ENCODE measurements around the gene PRR33. TPM values are rescaled to one million over a fixed set of nuclear protein-coding genes. Genes with fewer than 3 reads are reported as not detected.
A peak's percentile ranks its signal among the peaks of the same experiment; 100 is the strongest.

PRR33 gene
- total and polyA plus RNA-seq, 9 of the 15 experiments (the other 6 are each of a cell fraction or from before 2014, with no cell fraction given), result not detected

- TF ChIP-seq ZBTB34 (CRISPR knock-in tag; IDR thresholded peaks at IDR 0.05) (no peak), MTF1 (CRISPR knock-in tag; IDR thresholded peaks at IDR 0.05; ENCODE audit: borderline replicate concordance) (no peak), MNT (conservative IDR thresholded peaks at IDR 0.05) (peak in 1 of 2 experiments; percentile 70; a peak in 2 of 4 replicates), ZNF583 (CRISPR knock-in tag; IDR thresholded peaks at IDR 0.05) (no peak), SMAD1 (IDR thresholded peaks at IDR 0.05; ENCODE audit: low read depth, low read length, partially characterized antibody) (no peak), XRCC3 (IDR thresholded peaks at IDR 0.05) (no peak), ZNF263 (CRISPR knock-in tag; IDR thresholded peaks at IDR 0.05; ENCODE audit: borderline replicate concordance) (peak; percentile 93), FOXJ3 (CRISPR knock-in tag; IDR thresholded peaks at IDR 0.05) (peak; percentile 67; the same call in 1 of the 2 replicates), MCM7 (IDR thresholded peaks at IDR 0.05) (no peak), SMC3 (conservative IDR thresholded peaks at IDR 0.05; ENCODE audit: insufficient read depth, low read depth, low read length) (no peak), ZEB2 (IDR thresholded peaks at IDR 0.05) (peak; percentile 35; the same call in 1 of the 2 replicates), ILK (tag; IDR thresholded peaks at IDR 0.05; ENCODE audit: borderline replicate concordance, low read depth) (no peak), IRF2 (CRISPR knock-in tag; IDR thresholded peaks at IDR 0.05) (no peak), POLR2AphosphoS5 (IDR thresholded peaks at IDR 0.05; ENCODE audit: control insufficient read depth, insufficient read depth, low read depth, low read length) (peak; percentile 63), TRIM24 (IDR thresholded peaks at IDR 0.05) (peak; percentile 64 to 74; a peak in 3 of 4 replicates), MEIS2 (IDR thresholded peaks at IDR 0.05; ENCODE audit: partially characterized antibody) (peak; percentile 46), ZNF347 (CRISPR knock-in tag; IDR thresholded peaks at IDR 0.05; ENCODE audit: low read depth) (no peak), SMARCC2 (IDR thresholded peaks at IDR 0.05; ENCODE audit: low read depth) (no peak), MYNN (IDR thresholded peaks at IDR 0.05) (peak; percentile 63; the same call in 1 of the 2 replicates), MYNN (CRISPR knock-in tag; IDR thresholded peaks at IDR 0.05) (no peak), ESRRB (CRISPR knock-in tag; IDR thresholded peaks at IDR 0.05; ENCODE audit: borderline replicate concordance) (no peak), TOE1 (IDR thresholded peaks at IDR 0.05; ENCODE audit: borderline replicate concordance) (peak; percentile 64), TOE1 (CRISPR knock-in tag; IDR thresholded peaks at IDR 0.05; ENCODE audit: borderline replicate concordance, low read depth) (no peak)
- TF ChIP-seq, protein P1, sequence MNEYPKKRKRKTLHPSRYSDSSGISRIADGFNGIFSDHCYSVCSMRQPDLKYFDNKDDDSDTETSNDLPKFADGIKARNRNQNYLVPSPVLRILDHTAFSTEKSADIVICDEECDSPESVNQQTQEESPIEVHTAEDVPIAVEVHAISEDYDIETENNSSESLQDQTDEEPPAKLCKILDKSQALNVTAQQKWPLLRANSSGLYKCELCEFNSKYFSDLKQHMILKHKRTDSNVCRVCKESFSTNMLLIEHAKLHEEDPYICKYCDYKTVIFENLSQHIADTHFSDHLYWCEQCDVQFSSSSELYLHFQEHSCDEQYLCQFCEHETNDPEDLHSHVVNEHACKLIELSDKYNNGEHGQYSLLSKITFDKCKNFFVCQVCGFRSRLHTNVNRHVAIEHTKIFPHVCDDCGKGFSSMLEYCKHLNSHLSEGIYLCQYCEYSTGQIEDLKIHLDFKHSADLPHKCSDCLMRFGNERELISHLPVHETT (CRISPR knock-in tag; conservative IDR thresholded peaks at IDR 0.05 in 1 of 2, IDR thresholded peaks at IDR 0.05 in 1 of 2), result 0 out of 4 replicates have a peak, but pooled peaks of 1 of the 2 experiments have one; percentile 48
These were observed 47.2 kb downstream of the PRR33 start (continued) for GRCh38 chr11:1844221-1845094.

All from K562 (cell line).